NCI-H345 treated with DMSO at 0.1 percent for 48 hours (cell line): ENCODE results near the gene ZC3HAV1.
A peak's percentile ranks its signal among the peaks of the same experiment; 100 is the strongest.

Experiments
- DNase-seq: peaks from one replicate; lab custom pipeline; 2025; ENCODE audit not compliant: unreplicated experiment; lab: John Stamatoyannopoulos, UW

Gene ZC3HAV1

DNA sequence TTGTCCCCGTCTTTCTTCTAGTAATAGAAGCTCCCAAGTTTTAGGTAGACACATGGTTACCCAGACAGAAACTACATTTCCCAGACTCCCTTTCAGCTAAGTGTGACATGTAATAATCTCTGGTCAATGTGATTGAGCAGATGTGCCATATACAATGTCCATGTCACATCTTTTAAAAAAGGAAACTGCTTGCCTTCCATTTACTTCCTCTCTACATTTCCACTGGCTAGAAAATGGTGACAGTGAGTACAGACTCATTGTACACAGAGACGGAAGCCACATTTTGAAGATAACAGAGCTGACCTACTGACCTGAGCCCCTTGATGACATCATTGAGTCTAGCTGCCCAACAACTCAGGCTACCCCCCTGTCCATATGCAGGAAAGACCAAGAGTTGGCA lies 21.3 kb downstream of the ZC3HAV1 start:
- DNase-seq = no peak

DNA sequence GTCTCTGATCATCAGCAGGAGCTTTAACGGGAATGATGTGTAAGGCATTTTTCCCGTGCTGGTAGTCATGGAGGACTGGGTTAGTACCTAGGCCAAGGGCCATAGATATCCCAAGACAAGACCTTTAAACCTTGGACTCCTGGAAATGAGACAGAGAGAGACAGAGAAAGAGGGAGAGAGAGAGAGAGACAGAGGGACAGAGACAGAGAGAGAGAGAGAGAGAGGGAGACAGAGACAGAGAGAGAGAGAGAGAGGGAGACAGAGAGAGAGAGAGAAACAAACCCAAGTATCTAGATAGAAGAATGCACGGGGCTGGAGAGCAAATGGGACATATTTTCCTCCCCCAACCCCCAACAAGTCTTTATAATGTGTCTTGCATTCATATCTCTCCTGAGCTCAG lies 22.3 kb downstream of the ZC3HAV1 start:
- no peak for DNase-seq

DNA sequence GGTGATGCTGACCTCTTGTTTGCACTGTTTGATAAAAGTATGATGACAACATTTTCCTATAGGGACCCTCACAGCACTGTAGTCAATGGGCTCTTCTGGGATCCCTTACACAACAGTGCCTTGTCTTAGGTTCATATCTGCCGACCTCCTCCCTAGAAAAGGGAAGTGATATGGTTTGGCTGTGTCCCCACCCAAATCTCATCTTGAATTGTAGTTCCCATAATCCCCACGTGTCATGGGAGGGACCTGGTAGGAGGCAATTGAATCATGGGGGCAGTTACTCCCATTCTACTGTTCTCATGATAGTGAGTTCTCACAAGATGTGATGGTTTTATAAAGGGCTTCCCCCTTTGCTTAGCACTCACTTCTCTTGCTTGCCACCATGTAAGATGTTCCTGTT lies 23.1 kb downstream of the ZC3HAV1 start:
- DNase-seq = no peak

DNA sequence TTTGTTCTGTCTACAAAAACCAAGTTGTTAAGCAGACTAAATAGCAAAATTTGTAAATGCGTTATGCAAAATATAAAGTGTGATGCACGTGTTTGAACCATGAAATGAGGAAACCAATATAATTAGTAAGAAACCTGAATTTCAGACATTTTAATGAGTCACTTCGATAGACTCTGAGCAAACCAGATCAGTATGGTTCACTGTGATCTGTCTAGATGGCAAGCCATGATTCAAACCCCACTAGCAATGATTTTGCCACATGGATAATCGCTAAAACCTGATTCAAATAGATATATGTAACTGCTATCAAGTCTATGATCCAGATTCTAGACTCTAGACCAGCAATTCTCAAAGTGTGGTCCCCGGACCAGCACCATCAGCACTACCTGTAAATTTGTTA lies 24.8 kb downstream of the ZC3HAV1 start:
- DNase-seq = no peak

DNA sequence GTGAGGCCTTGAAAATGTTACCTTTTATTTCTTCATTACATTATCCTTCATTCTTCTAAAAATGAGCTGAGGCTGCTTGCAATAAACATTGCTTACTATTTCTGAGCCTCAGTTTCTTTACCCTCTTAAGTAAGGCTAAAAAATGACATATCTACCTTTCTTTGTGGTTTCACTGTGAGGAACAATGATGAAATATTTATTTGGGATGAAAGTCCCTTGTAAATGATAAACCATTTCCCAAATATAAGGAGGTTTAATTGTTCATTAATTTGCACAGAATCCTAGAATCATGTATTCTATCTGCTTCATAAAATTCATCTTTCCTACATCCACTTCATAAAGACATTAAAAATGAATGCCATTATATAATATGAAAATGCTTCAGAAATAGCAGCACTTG lies 27.9 kb downstream of the ZC3HAV1 start:
- DNase-seq = no peak

DNA sequence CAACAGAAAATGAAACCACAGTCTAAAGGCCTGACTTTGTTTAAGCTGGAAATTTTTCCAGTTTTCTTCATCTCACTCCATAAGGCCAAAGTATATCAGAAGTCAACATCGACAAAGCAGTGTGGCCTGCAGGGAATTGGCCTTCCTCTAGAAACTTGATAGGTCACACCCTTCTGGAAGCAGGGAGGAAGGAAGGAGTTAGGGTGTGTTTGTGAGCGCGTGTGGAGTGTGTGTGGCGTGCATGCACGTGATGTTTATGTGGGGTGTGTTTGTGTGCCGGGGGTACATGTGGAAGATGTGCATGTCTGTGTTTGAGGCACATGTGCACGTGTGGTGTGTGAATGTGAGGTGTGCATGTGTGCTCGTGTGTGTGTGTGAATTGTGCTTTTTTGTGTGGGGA lies 28.6 kb downstream of the ZC3HAV1 start:
- no peak for DNase-seq

DNA sequence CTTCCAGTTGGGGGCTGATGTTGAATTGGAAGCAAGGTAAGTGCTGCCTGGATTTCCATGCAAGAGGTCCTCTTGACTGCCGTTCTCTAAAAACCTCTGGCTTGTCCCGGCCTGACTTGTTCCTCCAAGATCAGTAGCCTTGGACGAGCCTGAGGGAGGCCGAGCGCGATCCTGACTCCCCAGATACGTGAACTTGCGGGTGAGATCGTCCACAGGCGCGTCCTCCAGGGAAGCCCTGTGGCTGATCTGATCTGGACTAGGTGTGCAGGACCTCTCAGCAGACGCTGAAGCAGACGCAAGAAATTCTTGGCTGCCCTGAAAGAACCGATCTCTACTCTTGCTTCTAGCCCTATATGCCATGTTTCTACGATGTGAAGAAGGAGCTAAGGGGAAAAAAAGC lies 29.7 kb downstream of the ZC3HAV1 start:
- DNase-seq = no peak

DNA sequence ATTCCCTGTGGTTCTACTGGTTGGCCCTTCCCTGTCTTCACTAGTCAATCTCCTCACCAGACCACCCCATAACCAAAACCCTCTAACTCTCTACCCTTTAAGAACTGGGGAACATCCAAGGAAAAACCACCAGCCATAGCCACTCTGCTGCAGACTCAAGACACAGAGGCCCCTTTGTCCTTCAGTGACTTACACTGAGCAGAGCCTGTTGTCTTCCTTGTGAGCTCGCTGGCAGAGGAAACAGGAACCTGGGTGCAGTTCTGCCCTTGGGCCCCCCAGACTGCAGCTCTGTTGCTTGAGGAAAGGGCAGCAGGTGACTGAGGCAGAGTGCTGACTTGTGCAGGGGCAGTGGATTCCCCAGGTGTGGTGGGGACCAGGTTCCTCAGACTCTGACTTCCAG lies 30.6 kb downstream of the ZC3HAV1 start:
- no peak for DNase-seq

DNA sequence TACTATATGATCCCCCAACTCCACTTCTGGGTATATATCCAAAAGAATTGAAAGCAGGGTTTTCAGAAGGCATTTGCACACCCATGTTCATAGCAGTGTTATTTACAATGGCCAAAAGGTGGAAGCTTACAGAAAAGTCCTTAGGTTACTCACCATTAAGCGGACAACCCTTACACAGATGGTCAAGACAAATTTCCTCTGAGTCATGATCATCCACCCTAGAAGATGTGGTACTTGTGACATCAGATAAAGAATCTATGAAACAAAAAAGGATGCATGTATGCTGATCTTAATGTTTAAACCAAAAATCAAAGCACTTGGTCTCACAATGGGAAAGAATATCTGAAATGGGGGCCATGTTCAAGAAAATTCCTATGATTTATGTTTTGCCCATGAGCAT lies 31.1 kb downstream of the ZC3HAV1 start:
- DNase-seq = no peak

DNA sequence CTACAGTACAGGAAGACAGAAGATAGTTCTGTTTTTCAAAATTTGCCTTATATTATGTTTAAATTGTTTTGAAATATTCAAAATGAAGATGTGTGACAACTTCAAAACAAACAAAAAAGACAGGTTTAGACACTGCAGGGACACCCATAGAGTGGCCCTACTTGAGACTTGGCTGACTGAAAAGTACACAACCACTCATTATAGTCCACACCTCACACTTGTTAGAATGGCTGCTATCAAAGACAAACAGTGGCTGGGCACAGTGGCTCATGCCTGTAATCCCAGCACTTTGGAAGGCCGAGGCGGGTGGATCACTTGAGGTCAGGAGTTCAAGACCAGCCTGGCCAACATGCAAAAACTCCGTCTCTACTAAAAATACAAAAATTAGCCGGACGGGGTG lies 31.8 kb downstream of the ZC3HAV1 start:
- DNase-seq = peak; percentile 27

DNA sequence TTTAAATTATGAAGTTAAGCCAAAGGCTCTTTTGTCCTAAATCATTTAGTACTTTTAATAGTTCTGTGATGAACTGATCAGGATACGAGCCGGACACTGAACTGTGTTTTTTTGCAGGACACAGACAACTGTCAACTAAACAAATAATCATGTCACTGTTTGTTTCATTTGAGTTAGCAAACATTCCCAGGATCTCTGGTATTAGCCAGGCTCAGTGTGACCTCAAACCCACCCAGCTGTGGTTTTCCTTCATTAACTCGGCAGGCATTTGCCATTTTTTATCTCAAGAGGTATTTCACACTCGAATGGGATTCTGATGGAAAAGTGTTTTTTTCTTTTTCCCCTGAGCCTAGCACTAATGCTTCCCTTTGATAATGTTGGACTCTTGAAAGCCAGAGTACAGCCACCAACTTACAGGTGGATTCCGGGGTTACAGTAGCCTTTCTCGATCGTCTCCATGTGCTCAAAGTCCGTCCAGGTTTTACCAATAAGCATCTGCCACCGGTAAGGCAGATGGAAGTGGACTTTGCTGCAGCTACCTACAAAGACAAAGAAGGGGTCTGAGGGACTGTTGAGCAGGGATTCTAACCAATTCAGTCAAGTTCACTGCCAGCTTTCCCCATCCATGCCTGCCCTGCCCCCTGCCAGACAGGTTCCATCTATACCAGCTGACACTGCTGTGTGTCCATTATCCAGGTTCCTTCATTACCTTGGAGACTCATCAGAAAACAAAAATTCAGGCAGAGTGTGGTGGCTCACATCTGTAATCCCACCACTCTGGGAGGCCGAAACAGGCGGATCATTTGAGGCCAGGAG lies 33.4 kb downstream of the ZC3HAV1 start:
- no peak for DNase-seq

DNA sequence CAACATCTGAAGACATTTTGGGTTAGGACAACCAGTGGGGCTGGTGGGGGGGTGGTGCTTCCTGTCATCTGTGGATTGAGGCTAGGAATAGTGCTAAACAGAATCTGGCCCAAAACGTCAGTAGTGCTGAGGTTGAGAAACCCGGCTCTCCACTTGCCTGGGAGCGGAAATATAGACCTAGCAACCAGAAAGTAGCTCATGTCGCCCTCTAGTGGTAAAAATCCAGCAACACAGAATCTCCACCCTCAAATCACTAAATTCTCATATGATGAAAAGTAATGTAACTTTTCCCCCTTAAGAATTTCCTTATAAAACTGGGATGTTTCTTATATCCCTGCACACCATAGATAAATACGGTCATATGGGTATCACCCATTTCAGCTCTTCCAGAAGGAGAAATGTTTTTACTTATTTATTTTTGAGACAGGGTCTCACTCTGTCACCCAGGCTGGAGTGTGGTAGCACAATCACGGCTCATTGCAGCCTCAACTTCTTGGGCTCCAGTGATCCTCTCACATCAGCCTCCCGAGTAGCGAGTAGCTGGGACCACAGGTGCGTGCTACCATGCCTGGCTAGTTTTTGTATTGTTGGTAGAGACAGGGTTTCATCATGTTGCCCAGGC lies 34.4 kb downstream of the ZC3HAV1 start:
- DNase-seq = peak; percentile 33

DNA sequence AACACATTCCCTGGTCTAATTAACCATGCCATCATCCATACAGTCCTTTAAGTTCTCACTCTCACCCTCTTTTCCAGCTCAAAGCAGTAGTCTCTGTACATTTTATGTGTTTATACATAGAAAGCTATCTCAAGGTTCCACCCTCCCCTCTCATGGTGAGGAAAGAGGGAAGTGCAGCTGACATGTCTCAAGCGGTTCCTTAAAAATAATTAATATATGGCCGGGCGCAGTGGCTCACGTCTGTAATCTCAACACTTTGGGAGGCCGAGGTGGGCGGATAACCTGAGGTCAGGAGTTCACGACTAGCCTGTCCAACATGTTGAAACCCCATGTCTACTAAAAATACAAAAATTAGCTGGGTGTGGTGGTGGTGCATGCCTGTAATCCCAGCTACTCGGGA lies 36.7 kb downstream of the ZC3HAV1 start:
- no peak for DNase-seq

DNA sequence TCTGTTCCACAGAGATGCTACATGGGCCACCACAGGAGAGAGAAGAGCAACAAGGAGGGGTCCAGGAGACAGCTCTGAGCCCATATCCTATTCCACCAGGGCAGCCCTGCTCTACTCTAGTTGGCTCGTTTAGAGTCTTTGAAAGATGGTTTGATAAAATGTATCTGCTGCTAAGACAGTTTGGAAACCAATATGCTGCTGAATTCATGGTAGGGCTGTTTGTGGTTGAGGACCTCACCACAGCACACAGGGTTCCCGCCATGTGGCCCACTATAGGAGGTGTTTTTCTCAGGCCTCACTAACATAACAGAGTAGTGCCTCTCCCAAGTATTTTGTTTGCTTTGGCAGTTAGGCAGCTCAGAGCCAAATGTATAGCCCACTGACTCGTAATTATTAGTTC lies 37.8 kb downstream of the ZC3HAV1 start:
- DNase-seq = no peak

DNA sequence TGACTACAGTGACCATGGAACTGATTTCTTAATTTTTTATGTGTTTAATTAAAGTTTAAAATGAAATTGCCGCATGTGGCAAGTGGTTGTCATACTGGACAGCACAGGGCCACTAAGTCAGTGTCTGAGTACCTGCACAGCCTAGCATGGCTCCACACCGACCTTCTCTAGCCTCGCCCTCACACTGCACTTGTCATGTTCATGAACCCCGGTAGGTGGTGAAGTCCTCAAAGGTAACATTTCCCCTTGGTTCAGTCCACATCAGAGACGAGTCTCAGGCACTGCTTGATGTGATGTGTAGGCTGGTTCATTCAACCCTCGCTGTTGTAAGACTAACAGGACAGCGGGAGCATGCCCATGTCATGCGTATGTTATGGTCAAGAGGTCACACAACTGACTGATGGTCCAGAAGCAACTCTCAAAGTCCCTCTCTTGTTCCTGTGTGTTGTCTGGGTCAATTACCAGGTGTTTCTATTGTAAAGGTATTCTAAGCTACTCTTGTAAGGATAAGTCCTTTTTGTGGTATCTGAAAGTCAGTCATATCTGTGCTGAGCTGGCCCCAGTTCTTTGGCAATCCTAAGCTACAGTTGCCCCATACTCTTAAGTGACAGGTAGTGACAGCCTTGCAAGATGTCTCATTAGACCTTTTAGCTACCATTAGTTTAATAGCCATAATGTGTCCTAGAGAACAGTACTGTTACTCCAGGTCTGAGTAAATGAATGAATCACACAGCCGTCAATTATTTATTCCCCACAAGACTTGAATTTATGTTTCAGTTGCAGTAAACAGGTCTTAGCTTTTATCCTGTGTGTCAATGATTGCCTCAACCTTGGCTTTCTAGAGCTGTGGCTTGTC lies 40.7 kb downstream of the ZC3HAV1 start:
- DNase-seq = no peak

DNA sequence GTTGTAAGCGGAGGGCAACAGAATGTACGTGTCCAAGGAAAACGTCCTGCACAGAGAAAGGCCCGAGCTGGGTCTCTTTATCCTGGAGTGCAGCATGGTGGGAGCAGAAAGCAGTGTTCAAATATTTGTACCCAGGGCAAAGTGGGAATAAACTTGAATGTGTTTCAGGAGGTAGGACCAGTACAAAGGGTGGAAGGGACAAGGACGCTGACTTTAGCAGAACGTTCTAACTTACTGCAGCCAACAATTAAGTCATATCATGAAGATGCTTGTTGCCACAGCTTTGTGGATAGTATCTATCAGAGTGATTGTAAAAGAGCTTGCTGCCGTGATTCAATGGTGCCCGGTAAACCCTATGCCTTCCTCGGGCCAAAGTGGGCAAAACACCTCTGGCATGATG lies 43.2 kb downstream of the ZC3HAV1 start:
- no peak for DNase-seq

DNA sequence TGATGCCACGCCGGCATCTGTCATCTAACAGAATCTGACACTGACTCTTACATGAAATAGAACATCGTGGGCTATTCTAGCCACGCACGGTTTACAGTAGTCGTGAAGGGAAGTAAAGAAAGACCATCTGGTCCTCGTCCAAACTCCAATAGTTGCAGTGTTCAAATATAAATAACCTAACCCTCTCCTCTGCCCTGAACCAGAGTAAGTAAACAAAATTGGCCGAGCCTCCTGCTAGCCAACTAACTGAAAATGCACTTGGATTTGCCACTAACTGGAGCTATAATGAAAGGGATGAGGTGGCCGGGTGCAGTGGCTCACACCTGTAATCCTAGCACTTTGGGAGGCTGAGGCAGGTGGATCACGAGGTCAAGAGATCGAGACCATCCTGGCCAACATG lies 44.2 kb downstream of the ZC3HAV1 start:
- DNase-seq = no peak

DNA sequence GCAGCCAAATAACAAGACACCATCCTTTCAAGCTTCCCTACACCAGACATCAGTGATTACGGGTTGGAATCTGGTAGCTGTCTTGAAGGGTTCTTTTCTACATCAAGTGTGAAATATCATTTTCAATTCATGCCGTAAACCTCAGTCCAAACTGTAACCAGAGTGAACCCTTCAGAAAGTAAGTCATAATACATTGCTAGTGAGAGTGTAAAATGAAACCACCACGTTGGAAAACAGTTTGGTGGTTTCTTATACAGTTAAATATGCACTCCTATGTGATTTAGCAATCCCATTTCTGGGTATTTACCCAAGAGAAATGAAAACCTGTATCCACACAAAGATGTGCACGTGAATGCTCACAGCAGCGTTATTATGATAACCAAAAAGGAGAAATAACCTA lies 48.1 kb downstream of the ZC3HAV1 start:
- DNase-seq = no peak

DNA sequence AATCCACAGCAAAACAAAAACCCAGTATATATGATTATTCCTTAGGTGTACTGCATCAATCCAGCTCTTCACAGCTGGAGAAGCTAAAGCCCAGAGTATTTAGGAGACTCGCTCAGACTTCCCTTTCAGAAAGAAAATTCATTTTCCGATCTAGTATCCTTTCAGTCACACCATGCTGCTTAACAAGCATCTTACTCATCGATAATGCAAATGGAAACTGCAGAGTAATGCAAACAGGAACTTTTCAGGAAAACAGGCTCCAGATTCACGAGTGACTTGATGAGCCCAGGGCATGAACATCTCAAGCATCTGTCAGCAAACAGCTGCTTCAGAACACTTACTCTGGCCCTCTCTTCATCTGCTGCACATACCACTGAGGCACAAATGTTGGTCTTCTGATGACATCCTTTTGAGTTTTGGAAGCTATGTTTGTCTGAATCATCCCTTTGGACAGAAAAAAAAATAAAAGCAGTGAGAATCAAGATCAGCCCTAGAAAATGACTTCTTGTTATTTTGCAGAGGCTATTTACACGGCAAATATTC lies 48.8 kb downstream of the ZC3HAV1 start:
- no peak for DNase-seq

DNA sequence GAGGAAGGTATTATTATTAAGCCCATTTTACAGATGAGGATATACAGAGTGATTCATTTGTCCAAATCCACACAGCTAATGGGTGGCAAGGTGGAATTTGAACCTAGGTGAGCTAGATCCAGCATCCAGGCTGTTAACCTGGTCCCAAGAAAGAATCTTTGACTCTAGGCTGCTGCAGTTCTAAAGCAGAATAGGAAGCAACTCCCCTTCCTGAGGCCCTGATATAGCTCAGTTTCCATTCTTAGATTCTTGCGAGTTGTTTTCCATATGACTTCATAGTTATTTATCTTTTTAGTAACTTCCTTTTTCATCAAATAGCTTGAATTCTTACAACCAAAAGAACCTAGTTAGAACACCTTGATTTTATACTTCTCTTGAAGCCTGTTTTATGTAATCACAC lies 49.6 kb downstream of the ZC3HAV1 start:
- no peak for DNase-seq

DNA sequence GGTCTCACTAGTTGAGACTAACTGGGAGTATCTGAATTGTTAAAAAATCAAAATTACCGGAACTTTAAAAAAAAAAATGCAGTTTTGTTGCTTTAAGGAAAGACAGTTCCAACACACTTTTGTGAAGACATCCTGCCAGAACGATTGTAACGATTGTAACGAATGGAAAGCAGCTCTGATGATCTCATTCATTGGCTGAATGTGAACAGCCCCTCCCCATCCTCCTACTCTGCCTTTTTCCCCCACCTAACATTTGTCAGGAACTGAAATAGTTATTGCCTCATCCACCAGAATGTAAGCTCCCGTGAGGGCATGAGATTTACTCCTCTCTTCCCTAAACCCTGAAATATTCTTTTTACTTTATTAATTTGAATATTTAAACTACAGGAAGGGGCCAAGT lies 50.6 kb downstream of the ZC3HAV1 start:
- no peak for DNase-seq

DNA sequence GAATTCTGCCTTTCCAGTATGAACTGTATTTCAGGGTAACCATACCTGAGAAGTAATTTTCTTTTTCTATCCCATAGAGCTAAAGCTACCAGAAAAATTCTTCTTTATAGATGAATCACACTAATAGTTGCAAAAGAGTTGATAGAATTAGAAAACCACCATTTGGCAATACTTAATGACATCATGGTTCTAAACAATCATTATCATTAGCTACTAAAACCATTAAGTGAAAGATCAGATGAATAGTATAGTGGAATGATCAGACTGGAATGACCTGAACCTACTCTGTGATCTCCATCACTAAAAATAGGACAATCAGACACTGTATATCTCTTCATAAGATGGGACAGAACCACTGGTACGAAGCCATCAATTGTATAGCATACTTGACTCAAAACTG lies 53.8 kb downstream of the ZC3HAV1 start:
- DNase-seq = no peak
